HG03439 (cell line): ENCODE results near the gene DDO.

Experiments
- ATAC-seq: cut with Tn5 transposase; IDR thresholded peaks from one replicate; pipeline ENCODE4 v1.9.1; 2021; ENCODE audit warnings: mild to moderate bottlenecking, moderate library complexity; ENCODE audit not compliant: unreplicated experiment

DDO gene

DNA sequence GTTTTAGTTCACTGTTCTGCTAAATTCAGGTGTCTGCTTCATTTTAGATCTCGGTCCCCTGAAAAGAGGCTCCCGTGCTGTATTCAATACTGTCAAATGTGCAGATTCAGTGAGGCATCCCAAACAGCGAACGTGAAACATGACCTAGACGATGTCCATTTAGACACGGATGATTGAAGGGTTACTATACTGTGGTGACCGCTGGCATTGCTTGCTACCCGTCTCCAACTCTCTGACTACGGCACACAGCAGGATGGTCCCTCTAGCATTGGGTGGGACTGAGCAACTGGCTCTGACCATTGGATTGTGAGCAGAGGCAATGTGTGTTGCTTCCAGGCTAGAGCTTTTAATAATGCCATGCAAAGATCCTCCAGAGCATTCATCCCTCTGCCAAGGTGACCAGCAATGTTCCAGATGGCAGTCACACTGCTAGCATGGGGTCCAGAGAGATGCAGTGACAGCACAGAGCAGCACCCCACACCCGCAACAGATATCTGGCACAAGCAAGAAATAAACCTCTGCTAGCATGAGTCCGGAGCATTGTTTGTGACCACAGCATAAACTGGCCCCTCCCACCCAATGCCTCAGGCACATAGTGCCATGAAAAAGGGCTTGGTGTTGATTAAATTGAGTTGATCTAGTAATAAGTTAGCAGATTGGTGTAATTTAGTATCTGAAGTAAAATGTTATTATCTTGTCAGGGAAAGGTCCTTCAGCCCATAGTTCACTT, 66.2 kb downstream of the DDO start:
- no peak for ATAC-seq

- ATAC-seq = no peak
Observed at GRCh38 chr6:110345025-110345424, 70.3 kb downstream of the DDO start.

DNA sequence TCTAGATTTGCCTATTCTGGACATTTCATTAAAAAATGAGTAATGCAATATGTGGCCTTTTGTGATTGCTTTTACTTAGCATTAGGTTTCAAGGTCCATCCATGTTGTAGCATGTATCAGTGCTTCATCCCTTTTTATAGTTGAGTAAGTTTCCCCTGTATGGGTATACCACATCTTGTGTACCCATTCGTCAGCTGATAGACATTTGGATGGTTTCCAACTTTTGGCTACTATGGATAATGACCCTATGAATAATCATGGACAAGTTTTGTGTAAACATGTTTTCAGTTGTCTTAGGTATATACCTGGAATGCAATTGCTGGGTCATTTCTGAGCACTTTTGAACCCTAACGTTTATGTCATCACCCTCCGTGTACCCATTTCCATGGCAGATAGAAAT, 72.6 kb downstream of the DDO start:
- no peak for ATAC-seq
